SK-N-SH (cell line): ENCODE results near the gene TWSG1. TPM values are rescaled to one million over a fixed set of nuclear protein-coding genes. Genes with fewer than 3 reads are reported as not detected.
"Not testable (repeated sequence)": the region's sequence is repeated elsewhere in the genome, so short reads cannot be mapped to it uniquely, and the experiment has no call there.

ENCODE experiments used
- CTCF ChIA-PET: fragments of 300-600, 350-600 bp; formaldehyde crosslinking; extraction: SDS; loops from one replicate; lab custom pipeline; 2021; lab: Yijun Ruan, JAX
- POLR2A ChIA-PET: fragments of 350-600 bp; sonication (Branson Sonifier 250); formaldehyde crosslinking; extraction: SDS; loops from one replicate; lab custom pipeline; 2020; ENCODE audit warnings: antibody characterized with exemption, inconsistent platforms; lab: Yijun Ruan, JAX
- DNase-seq: peaks from one replicate; pipeline ENCODE4 v3.0.0; 2012
- H2AFZ ChIP-seq: fragments of 200-600 bp; sonication (generic); 2 replicates; pipeline ENCODE4 v1.8.1; 2016; ENCODE audit warnings: antibody characterized with exemption, mild to moderate bottlenecking, low read depth
- H3F3A ChIP-seq: fragments of 200-600 bp; sonication (generic); replicated peaks from 2 replicates; pipeline ENCODE3; 2016; ENCODE audit warnings: antibody characterized with exemption, mild to moderate bottlenecking; ENCODE audit not compliant: insufficient read depth
- H3K27ac ChIP-seq, 2 experiments: fragments of 200-500 bp in 1 of 2; fragments of 200-600 bp in 1 of 2; sonication (Bioruptor generic) in 1 of 2; sonication (generic), shearing (Covaris generic) in 1 of 2; 2 replicates each; pipeline versions ENCODE4 v1.5.1 to v1.6.1; 2014 to 2016; ENCODE audit warnings: low read depth in 2 of 2, inconsistent platforms in 1 of 2, low read length in 1 of 2, mild to moderate bottlenecking in 1 of 2, mixed read lengths in 1 of 2
- H3K27me3 ChIP-seq: fragments of 200-600 bp; sonication (generic), shearing (Covaris generic); 2 replicates; pipeline ENCODE4 v1.6.1; 2016; ENCODE audit warnings: mixed run types; ENCODE audit not compliant: insufficient read depth
- H3K36me3 ChIP-seq, 2 experiments: fragments of 200-500 bp in 1 of 2; fragments of 200-600 bp in 1 of 2; sonication (Bioruptor generic) in 1 of 2; sonication (generic) in 1 of 2; replicated peaks in 1 of 2; 2 replicates each; pipeline versions ENCODE3 to v1.5.1; 2014 to 2016; ENCODE audit warnings: low read length in 1 of 2, mild to moderate bottlenecking in 1 of 2; ENCODE audit not compliant: insufficient read depth in 2 of 2, control insufficient read depth in 1 of 2
- H3K4me1 ChIP-seq, 2 experiments: fragments of 200-500 bp in 1 of 2; fragments of 200-600 bp in 1 of 2; sonication (Bioruptor generic) in 1 of 2; sonication (generic), shearing (Covaris generic) in 1 of 2; 2 replicates each; pipeline versions ENCODE4 v1.5.1 to v1.6.1; 2014 to 2016; ENCODE audit warnings: low read depth in 1 of 2, low read length in 1 of 2, mixed run types in 1 of 2; ENCODE audit not compliant: insufficient read depth in 2 of 2, control insufficient read depth in 1 of 2
- H3K4me2 ChIP-seq: fragments of 200-600 bp; sonication (generic), shearing (Covaris generic); 2 replicates; pipeline ENCODE4 v1.6.1; 2017; ENCODE audit warnings: mixed run types
- H3K4me3 ChIP-seq, 2 experiments: fragments of 200-500 bp in 1 of 2; fragments of 200-600 bp in 1 of 2; sonication (Bioruptor generic) in 1 of 2; sonication (generic), shearing (Covaris generic) in 1 of 2; 2 replicates each; pipeline versions ENCODE4 v1.5.1 to v1.8.1; 2014 to 2016; ENCODE audit warnings: low read depth in 2 of 2, inconsistent platforms in 1 of 2, low read length in 1 of 2, mild to moderate bottlenecking in 1 of 2, mixed read lengths in 1 of 2, moderate library complexity in 1 of 2
- H3K79me2 ChIP-seq: fragments of 200-600 bp; sonication (generic); 2 replicates; pipeline ENCODE4 v1.8.1; 2017; ENCODE audit warnings: mild to moderate bottlenecking; ENCODE audit not compliant: insufficient read depth
- H3K9ac ChIP-seq: fragments of 200-600 bp; sonication (generic); 2 replicates; pipeline ENCODE4 v1.6.1; 2017; ENCODE audit warnings: mixed run types
- H3K9me2 ChIP-seq: fragments of 200-600 bp; sonication (generic); 2 replicates; pipeline ENCODE4 v1.6.1; 2017; ENCODE audit warnings: mixed run types
- H3K9me3 ChIP-seq: fragments of 200-600 bp; sonication (generic); 2 replicates; pipeline ENCODE4 v1.6.1; 2017; ENCODE audit warnings: mixed run types, mild to moderate bottlenecking, moderate library complexity
- H4K20me1 ChIP-seq: fragments of 200-600 bp; sonication (generic); 2 replicates; pipeline ENCODE4 v1.6.1; 2017; ENCODE audit warnings: mild to moderate bottlenecking, mixed run types; ENCODE audit not compliant: insufficient read depth
- CHD2 ChIP-seq: fragments of 150-350 bp; IDR thresholded peaks from 2 replicates; pipeline ENCODE4 v1.6.1; 2018; ENCODE audit warnings: low read length; ENCODE audit not compliant: partially characterized antibody
- ELF1 ChIP-seq: IDR thresholded peaks from 2 replicates; pipeline ENCODE4 v1.4.0; 2012
- FOXJ3 ChIP-seq: sonication (generic); formaldehyde crosslinking; IDR thresholded peaks from 2 replicates; pipeline ENCODE4 v1.5.1; 2020; ENCODE audit warnings: mild to moderate bottlenecking, missing genetic modification reagents
- FOXM1 ChIP-seq: IDR thresholded peaks from 2 replicates; pipeline ENCODE4 v1.4.0; 2012; ENCODE audit warnings: low read depth, mild to moderate bottlenecking
- NFIC ChIP-seq: IDR thresholded peaks from 2 replicates; pipeline ENCODE4 v1.4.0; 2012; ENCODE audit warnings: borderline replicate concordance
- NRF1 ChIP-seq: IDR thresholded peaks from 2 replicates; pipeline ENCODE4 v1.6.1; 2012; ENCODE audit warnings: low read depth, mild to moderate bottlenecking, low read length
- RAD21 ChIP-seq: IDR thresholded peaks from 2 replicates; pipeline ENCODE4 v1.6.1; 2012; ENCODE audit warnings: mild to moderate bottlenecking, low read length
- SIN3A ChIP-seq: IDR thresholded peaks from 2 replicates; pipeline ENCODE4 v1.6.1; 2012; ENCODE audit warnings: low read depth, mild to moderate bottlenecking, low read length, moderate library complexity, borderline replicate concordance
- SMC3 ChIP-seq: IDR thresholded peaks from 2 replicates; pipeline ENCODE4 v1.6.1; 2012; ENCODE audit warnings: low read depth, low read length, improper control_type of control experiment
- WGBS: methylation state at CpG from one replicate; pipeline ENCODE4 v1.1.6; 2017; ENCODE audit warnings: low lambda C conversion rate; 5-methylcytosine and 5-hydroxymethylcytosine counted together
- polyA plus RNA-seq, 3 experiments: library from polyadenylated mRNA; depleted of rRNA; stranded (reverse); fragments of >200 nt; gene quantifications; 2 replicates each; pipeline ENCODE4 v1.2.3, GENCODE V29; 2012
- TF ChIP-seq, protein P1 (sequence below): IDR thresholded peaks from 2 replicates; pipeline ENCODE4 v1.4.0; 2012; ENCODE audit warnings: low read depth, borderline replicate concordance
- TF ChIP-seq, protein P2 (sequence below): fragments of 200-600 bp; sonication (generic); IDR thresholded peaks from 2 replicates; pipeline ENCODE4 v1.6.1; 2017; ENCODE audit warnings: antibody characterized with exemption, mild to moderate bottlenecking, moderate library complexity
- TF ChIP-seq, protein P3 (sequence below): fragments of 150-350 bp; IDR thresholded peaks from 2 replicates; pipeline ENCODE4 v1.6.1; 2017; ENCODE audit warnings: antibody characterized with exemption, low read length, low read depth, borderline replicate concordance

Gene TWSG1
- polyA plus RNA-seq, 1 of the 3 experiments (the other 2 are of a cell fraction), result 44.0 TPM

DNA sequence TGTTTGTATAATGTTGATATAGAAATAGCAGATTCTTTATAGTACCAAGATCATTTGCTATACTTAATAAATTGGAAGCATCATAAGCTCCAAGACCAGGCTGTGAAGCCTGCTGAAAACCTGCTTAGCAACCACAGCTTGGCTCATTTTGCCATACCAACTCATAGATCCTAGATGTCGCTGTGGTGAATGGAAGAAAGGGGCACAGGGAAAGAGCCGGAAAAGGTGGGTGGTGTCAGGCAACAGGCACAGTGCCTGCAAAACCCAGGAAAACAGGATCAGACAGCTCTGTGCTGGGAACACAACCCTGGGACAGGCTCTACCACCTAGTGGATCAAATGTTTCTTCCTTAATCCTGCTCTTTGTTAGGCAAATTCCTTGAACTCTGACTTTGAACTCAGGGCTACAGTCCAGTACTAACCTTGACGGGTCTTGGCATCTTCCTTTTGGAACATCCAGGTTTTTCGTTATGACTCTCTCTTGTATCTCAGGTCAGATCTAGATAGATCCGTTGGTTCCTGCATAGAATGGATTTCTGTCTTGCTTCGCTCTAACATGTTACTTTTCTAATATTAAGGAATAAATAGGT is 31.6 kb downstream of the TWSG1 start:
- Histone ChIP-seq H3K36me3 (peaks cover 4 to 29% of the 10 kb centered on the region in 2 experiments), H3K4me3 (no peak overlapping the region; a peak in 1 of 4 replicates), H3K4me1 (peaks cover 0 to 12% of the 10 kb centered on the region in 2 experiments; a peak in 1 of 4 replicates), H3K4me2 (no peak overlapping the region), H3K9me2 (no peaks in the 10 kb centered on the region), H3K27ac (no peak overlapping the region), H3K27me3 (no peaks in the 10 kb centered on the region), H4K20me1 (peaks cover 5% of the 10 kb centered on the region; the same call in 1 of the 2 replicates), H3K9me3 (no peaks in the 10 kb centered on the region), H3K9ac (no peak overlapping the region), H2AFZ (no peak overlapping the region), H3F3A (peaks cover 6% of the 10 kb centered on the region), H3K79me2 (peaks cover 22% of the 10 kb centered on the region; the same call in 1 of the 2 replicates)
- 70% methylated on average over 6 of the region's 6 CpGs for WGBS
- peak; percentile 31 for DNase-seq
- no peak for TF ChIP-seq FOXM1
- TF ChIP-seq CHD2, result no peak
- TF ChIP-seq, protein P1, sequence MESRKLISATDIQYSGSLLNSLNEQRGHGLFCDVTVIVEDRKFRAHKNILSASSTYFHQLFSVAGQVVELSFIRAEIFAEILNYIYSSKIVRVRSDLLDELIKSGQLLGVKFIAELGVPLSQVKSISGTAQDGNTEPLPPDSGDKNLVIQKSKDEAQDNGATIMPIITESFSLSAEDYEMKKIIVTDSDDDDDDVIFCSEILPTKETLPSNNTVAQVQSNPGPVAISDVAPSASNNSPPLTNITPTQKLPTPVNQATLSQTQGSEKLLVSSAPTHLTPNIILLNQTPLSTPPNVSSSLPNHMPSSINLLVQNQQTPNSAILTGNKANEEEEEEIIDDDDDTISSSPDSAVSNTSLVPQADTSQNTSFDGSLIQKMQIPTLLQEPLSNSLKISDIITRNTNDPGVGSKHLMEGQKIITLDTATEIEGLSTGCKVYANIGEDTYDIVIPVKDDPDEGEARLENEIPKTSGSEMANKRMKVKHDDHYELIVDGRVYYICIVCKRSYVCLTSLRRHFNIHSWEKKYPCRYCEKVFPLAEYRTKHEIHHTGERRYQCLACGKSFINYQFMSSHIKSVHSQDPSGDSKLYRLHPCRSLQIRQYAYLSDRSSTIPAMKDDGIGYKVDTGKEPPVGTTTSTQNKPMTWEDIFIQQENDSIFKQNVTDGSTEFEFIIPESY, result no peak
- TF ChIP-seq NFIC, result no peak
- no peak for TF ChIP-seq ELF1
- TF ChIP-seq FOXJ3, result no peak
- peak; percentile 20; the same call in 1 of the 2 replicates for TF ChIP-seq SMC3
- peak; percentile 25; the same call in 1 of the 2 replicates for TF ChIP-seq RAD21
- TF ChIP-seq NRF1, result no peak
- TF ChIP-seq, protein P2, sequence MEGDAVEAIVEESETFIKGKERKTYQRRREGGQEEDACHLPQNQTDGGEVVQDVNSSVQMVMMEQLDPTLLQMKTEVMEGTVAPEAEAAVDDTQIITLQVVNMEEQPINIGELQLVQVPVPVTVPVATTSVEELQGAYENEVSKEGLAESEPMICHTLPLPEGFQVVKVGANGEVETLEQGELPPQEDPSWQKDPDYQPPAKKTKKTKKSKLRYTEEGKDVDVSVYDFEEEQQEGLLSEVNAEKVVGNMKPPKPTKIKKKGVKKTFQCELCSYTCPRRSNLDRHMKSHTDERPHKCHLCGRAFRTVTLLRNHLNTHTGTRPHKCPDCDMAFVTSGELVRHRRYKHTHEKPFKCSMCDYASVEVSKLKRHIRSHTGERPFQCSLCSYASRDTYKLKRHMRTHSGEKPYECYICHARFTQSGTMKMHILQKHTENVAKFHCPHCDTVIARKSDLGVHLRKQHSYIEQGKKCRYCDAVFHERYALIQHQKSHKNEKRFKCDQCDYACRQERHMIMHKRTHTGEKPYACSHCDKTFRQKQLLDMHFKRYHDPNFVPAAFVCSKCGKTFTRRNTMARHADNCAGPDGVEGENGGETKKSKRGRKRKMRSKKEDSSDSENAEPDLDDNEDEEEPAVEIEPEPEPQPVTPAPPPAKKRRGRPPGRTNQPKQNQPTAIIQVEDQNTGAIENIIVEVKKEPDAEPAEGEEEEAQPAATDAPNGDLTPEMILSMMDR, result peak; percentile 25; the same call in 1 of the 2 replicates
- TF ChIP-seq, protein P3, sequence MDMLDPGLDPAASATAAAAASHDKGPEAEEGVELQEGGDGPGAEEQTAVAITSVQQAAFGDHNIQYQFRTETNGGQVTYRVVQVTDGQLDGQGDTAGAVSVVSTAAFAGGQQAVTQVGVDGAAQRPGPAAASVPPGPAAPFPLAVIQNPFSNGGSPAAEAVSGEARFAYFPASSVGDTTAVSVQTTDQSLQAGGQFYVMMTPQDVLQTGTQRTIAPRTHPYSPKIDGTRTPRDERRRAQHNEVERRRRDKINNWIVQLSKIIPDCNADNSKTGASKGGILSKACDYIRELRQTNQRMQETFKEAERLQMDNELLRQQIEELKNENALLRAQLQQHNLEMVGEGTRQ, result no peak
- no peak for TF ChIP-seq SIN3A
- CTCF ChIA-PET, result interaction anchor here (1.1 kb wide), 1 partner anchor 81 kb away, joined by 3 read pairs; no protein-coding TSS in a partner anchor
- POLR2A ChIA-PET, result no interaction called here

DNA sequence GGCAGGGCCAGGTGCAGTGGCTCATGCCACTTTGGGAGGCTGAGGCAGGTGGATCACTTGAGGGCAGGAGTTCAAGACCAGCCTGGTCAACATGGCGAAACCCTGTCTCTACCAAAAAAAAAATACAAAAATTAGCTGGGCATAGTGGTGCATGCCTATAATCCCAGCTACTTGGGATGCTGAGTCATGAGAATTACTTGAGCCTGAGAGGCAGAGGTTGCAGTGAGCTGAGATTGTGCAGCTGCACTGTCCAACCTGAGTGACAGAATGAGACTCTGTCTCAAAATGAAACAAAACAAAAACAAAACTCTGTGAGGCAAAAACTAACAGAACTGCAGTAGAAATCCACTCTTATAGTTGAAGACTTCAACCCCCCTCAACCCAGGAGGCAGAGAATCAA is 38.7 kb downstream of the TWSG1 start:
- H3F3A ChIP-seq, POLR2A ChIA-PET, H4K20me1 ChIP-seq, H3K4me1 ChIP-seq, H3K4me3 ChIP-seq, H2AFZ ChIP-seq, H3K9me2 ChIP-seq, DNase-seq, H3K79me2 ChIP-seq, H3K9me3 ChIP-seq, H3K27me3 ChIP-seq, H3K27ac ChIP-seq, H3K9ac ChIP-seq, H3K4me2 ChIP-seq, CTCF ChIA-PET: not testable (repeated sequence)
- H3K36me3 ChIP-seq, result peaks cover 0 to 34% of the 10 kb centered on the region in 2 experiments
- WGBS, result 100% methylated on average over 1 of the region's 1 CpG
